ENCODE results near the gene TOP2B. TPM values are rescaled to one million over a fixed set of nuclear protein-coding genes. Genes with fewer than 3 reads are reported as not detected.

The TOP2B gene
- total and polyA plus RNA-seq, 4 donors, result 211 to 331 (median 254) TPM

GRCh38 chr3:25693238-25693637 is 28.5 kb upstream of the TOP2B start:
- no peak for DNase-seq (ENCODE audit: low read depth in 4 of 6, low spot score in 6 of 6)
- no peaks in the 10 kb centered on the region for H3K9me3 ChIP-seq (ENCODE audit: control insufficient read depth, insufficient read depth, low read length)
- H3K27ac ChIP-seq (ENCODE audit: low read depth, low read length), result no peak overlapping the region
- no peaks in the 10 kb centered on the region for H3K36me3 ChIP-seq (ENCODE audit: control insufficient read depth, insufficient read depth, low read length)
- no peaks in the 10 kb centered on the region for H3K4me1 ChIP-seq (ENCODE audit: control insufficient read depth, insufficient read depth, low read length)
- no CpG with 5 or more reads among the region's 3 CpGs for WGBS (ENCODE audit: insufficient coverage)
- H3K4me3 ChIP-seq (ENCODE audit: low read depth, low read length), result no peak overlapping the region
- H3K27me3 ChIP-seq (ENCODE audit: control insufficient read depth, insufficient read depth, low read length), result no peaks in the 10 kb centered on the region

- H3K4me3 ChIP-seq (ENCODE audit: low read depth, low read length), result no peak overlapping the region
- H3K9me3 ChIP-seq (ENCODE audit: control insufficient read depth, insufficient read depth, low read length), result no peaks in the 10 kb centered on the region
- DNase-seq (ENCODE audit: low read depth in 4 of 6, low spot score in 6 of 6), result peak in 1 of 6 donors; percentile 69
- WGBS (ENCODE audit: insufficient coverage), result no CpG with 5 or more reads among the region's 1 CpG
- H3K27me3 ChIP-seq (ENCODE audit: control insufficient read depth, insufficient read depth, low read length), result no peaks in the 10 kb centered on the region
- no peaks in the 10 kb centered on the region for H3K36me3 ChIP-seq (ENCODE audit: control insufficient read depth, insufficient read depth, low read length)
- H3K27ac ChIP-seq (ENCODE audit: low read depth, low read length), result no peak overlapping the region
- H3K4me1 ChIP-seq (ENCODE audit: control insufficient read depth, insufficient read depth, low read length), result no peaks in the 10 kb centered on the region
Measured at GRCh38 chr3:25692341-25692740, 27.6 kb upstream of the TOP2B start.

GRCh38 chr3:25690768-25691533 is 26.2 kb upstream of the TOP2B start:
- Histone ChIP-seq H3K4me1 (ENCODE audit: control insufficient read depth, insufficient read depth, low read length) (no peaks in the 10 kb centered on the region), H3K4me3 (ENCODE audit: low read depth, low read length) (no peak overlapping the region), H3K36me3 (ENCODE audit: control insufficient read depth, insufficient read depth, low read length) (no peaks in the 10 kb centered on the region), H3K27me3 (ENCODE audit: control insufficient read depth, insufficient read depth, low read length) (no peaks in the 10 kb centered on the region), H3K27ac (ENCODE audit: low read depth, low read length) (no peak overlapping the region), H3K9me3 (ENCODE audit: control insufficient read depth, insufficient read depth, low read length) (no peaks in the 10 kb centered on the region)
- no peak for DNase-seq (ENCODE audit: low read depth in 4 of 6, low spot score in 6 of 6)
- WGBS (ENCODE audit: insufficient coverage), result 100% methylated on average over 2 of the region's 2 CpGs

- Histone ChIP-seq H3K9me3 (ENCODE audit: control insufficient read depth, insufficient read depth, low read length) (no peaks in the 10 kb centered on the region), H3K36me3 (ENCODE audit: control insufficient read depth, insufficient read depth, low read length) (no peaks in the 10 kb centered on the region), H3K4me1 (ENCODE audit: control insufficient read depth, insufficient read depth, low read length) (no peaks in the 10 kb centered on the region), H3K4me3 (ENCODE audit: low read depth, low read length) (no peak overlapping the region), H3K27me3 (ENCODE audit: control insufficient read depth, insufficient read depth, low read length) (no peaks in the 10 kb centered on the region), H3K27ac (ENCODE audit: low read depth, low read length) (no peak overlapping the region)
- no peak for DNase-seq (ENCODE audit: low read depth in 4 of 6, low spot score in 6 of 6)
- WGBS (ENCODE audit: insufficient coverage), result 88% methylated on average over 1 of the region's 3 CpGs
Measured at GRCh38 chr3:25689226-25689625, 24.5 kb upstream of the TOP2B start.

- DNase-seq (ENCODE audit: low read depth in 4 of 6, low spot score in 6 of 6), result no peak
- WGBS (ENCODE audit: insufficient coverage), result 89% methylated on average over 1 of the region's 1 CpG
- no peak overlapping the region for H3K4me3 ChIP-seq (ENCODE audit: low read depth, low read length)
- no peak overlapping the region for H3K27ac ChIP-seq (ENCODE audit: low read depth, low read length)
- no peaks in the 10 kb centered on the region for H3K4me1 ChIP-seq (ENCODE audit: control insufficient read depth, insufficient read depth, low read length)
- H3K36me3 ChIP-seq (ENCODE audit: control insufficient read depth, insufficient read depth, low read length), result no peaks in the 10 kb centered on the region
- no peaks in the 10 kb centered on the region for H3K27me3 ChIP-seq (ENCODE audit: control insufficient read depth, insufficient read depth, low read length)
- H3K9me3 ChIP-seq (ENCODE audit: control insufficient read depth, insufficient read depth, low read length), result no peaks in the 10 kb centered on the region
Measured at GRCh38 chr3:25687742-25688141, 23.0 kb upstream of the TOP2B start.

GRCh38 chr3:25686766-25687165 is 22.1 kb upstream of the TOP2B start:
- no peaks in the 10 kb centered on the region for H3K36me3 ChIP-seq (ENCODE audit: control insufficient read depth, insufficient read depth, low read length)
- H3K27me3 ChIP-seq (ENCODE audit: control insufficient read depth, insufficient read depth, low read length), result no peaks in the 10 kb centered on the region
- no peaks in the 10 kb centered on the region for H3K4me1 ChIP-seq (ENCODE audit: control insufficient read depth, insufficient read depth, low read length)
- H3K27ac ChIP-seq (ENCODE audit: low read depth, low read length), result no peak overlapping the region
- no peak for DNase-seq (ENCODE audit: low read depth in 4 of 6, low spot score in 6 of 6)
- 95% methylated on average over 23 of the region's 23 CpGs for WGBS (ENCODE audit: insufficient coverage)
- no peak overlapping the region for H3K4me3 ChIP-seq (ENCODE audit: low read depth, low read length)
- no peaks in the 10 kb centered on the region for H3K9me3 ChIP-seq (ENCODE audit: control insufficient read depth, insufficient read depth, low read length)

GRCh38 chr3:25683882-25684281 is 19.2 kb upstream of the TOP2B start:
- Histone ChIP-seq H3K27me3 (ENCODE audit: control insufficient read depth, insufficient read depth, low read length) (no peaks in the 10 kb centered on the region), H3K27ac (ENCODE audit: low read depth, low read length) (no peak overlapping the region), H3K36me3 (ENCODE audit: control insufficient read depth, insufficient read depth, low read length) (no peaks in the 10 kb centered on the region), H3K4me1 (ENCODE audit: control insufficient read depth, insufficient read depth, low read length) (no peaks in the 10 kb centered on the region), H3K9me3 (ENCODE audit: control insufficient read depth, insufficient read depth, low read length) (no peaks in the 10 kb centered on the region), H3K4me3 (ENCODE audit: low read depth, low read length) (no peak overlapping the region)
- WGBS (ENCODE audit: insufficient coverage), result no CpG with 5 or more reads among the region's 2 CpGs
- DNase-seq (ENCODE audit: low read depth in 4 of 6, low spot score in 6 of 6), result no peak

- WGBS (ENCODE audit: insufficient coverage), result no CpG with 5 or more reads among the region's 1 CpG
- no peaks in the 10 kb centered on the region for H3K36me3 ChIP-seq (ENCODE audit: control insufficient read depth, insufficient read depth, low read length)
- no peak for DNase-seq (ENCODE audit: low read depth in 4 of 6, low spot score in 6 of 6)
- H3K4me3 ChIP-seq (ENCODE audit: low read depth, low read length), result no peak overlapping the region
- H3K27ac ChIP-seq (ENCODE audit: low read depth, low read length), result no peak overlapping the region
- no peaks in the 10 kb centered on the region for H3K9me3 ChIP-seq (ENCODE audit: control insufficient read depth, insufficient read depth, low read length)
- no peaks in the 10 kb centered on the region for H3K4me1 ChIP-seq (ENCODE audit: control insufficient read depth, insufficient read depth, low read length)
- no peaks in the 10 kb centered on the region for H3K27me3 ChIP-seq (ENCODE audit: control insufficient read depth, insufficient read depth, low read length)
Measured at GRCh38 chr3:25683410-25683809, 18.7 kb upstream of the TOP2B start.

GRCh38 chr3:25679642-25680302 is 15.1 kb upstream of the TOP2B start:
- Histone ChIP-seq H3K4me3 (ENCODE audit: low read depth, low read length) (no peak overlapping the region), H3K9me3 (ENCODE audit: control insufficient read depth, insufficient read depth, low read length) (no peaks in the 10 kb centered on the region), H3K27me3 (ENCODE audit: control insufficient read depth, insufficient read depth, low read length) (no peaks in the 10 kb centered on the region), H3K27ac (ENCODE audit: low read depth, low read length) (no peak overlapping the region), H3K36me3 (ENCODE audit: control insufficient read depth, insufficient read depth, low read length) (no peaks in the 10 kb centered on the region), H3K4me1 (ENCODE audit: control insufficient read depth, insufficient read depth, low read length) (no peaks in the 10 kb centered on the region)
- WGBS (ENCODE audit: insufficient coverage), result 100% methylated on average over 1 of the region's 6 CpGs
- no peak for DNase-seq (ENCODE audit: low read depth in 4 of 6, low spot score in 6 of 6)

GRCh38 chr3:25679166-25679565 is 14.5 kb upstream of the TOP2B start:
- Histone ChIP-seq H3K9me3 (ENCODE audit: control insufficient read depth, insufficient read depth, low read length) (no peaks in the 10 kb centered on the region), H3K4me3 (ENCODE audit: low read depth, low read length) (no peak overlapping the region), H3K27ac (ENCODE audit: low read depth, low read length) (no peak overlapping the region), H3K4me1 (ENCODE audit: control insufficient read depth, insufficient read depth, low read length) (no peaks in the 10 kb centered on the region), H3K36me3 (ENCODE audit: control insufficient read depth, insufficient read depth, low read length) (no peaks in the 10 kb centered on the region), H3K27me3 (ENCODE audit: control insufficient read depth, insufficient read depth, low read length) (no peaks in the 10 kb centered on the region)
- no CpG with 5 or more reads among the region's 2 CpGs for WGBS (ENCODE audit: insufficient coverage)
- no peak for DNase-seq (ENCODE audit: low read depth in 4 of 6, low spot score in 6 of 6)

All from spinal cord (tissue), 10 donors.